B cell (primary cell): ENCODE measurements around the gene OPN4. TPM values are rescaled to one million over a fixed set of nuclear protein-coding genes. Genes with fewer than 3 reads are reported as not detected.

Experiments
- ATAC-seq: fragments of 200-7000 bp; cut with Tn5 transposase; one replicate; pipeline ENCODE4 v1.10.0; 2021; ENCODE audit warnings: low read depth, mild to moderate bottlenecking, moderate number of reproducible peaks, moderate library complexity
- CTCF ChIA-PET: fragments of 350-600 bp; sonication (Branson Sonifier 250); formaldehyde crosslinking; loops from one replicate; lab custom pipeline; 2021; ENCODE audit warnings: antibody characterized with exemption, inconsistent platforms; lab: Charles Lee
- POLR2A ChIA-PET: fragments of 350-600 bp; sonication (Branson Sonifier 250); formaldehyde crosslinking; loops from one replicate; lab custom pipeline; 2021; ENCODE audit warnings: antibody characterized with exemption; lab: Charles Lee
- DNase-seq: peaks from one replicate; pipeline ENCODE4 v3.0.0; 2013
- H2AFZ ChIP-seq: 2 replicates; pipeline ENCODE4 v1.6.1; 2012; ENCODE audit warnings: mild to moderate bottlenecking, low read depth, low read length; ENCODE audit not compliant: insufficient read depth, poor library complexity, severe bottlenecking
- H3K27ac ChIP-seq, 2 donors: 1 replicate in 1 of 2; 2 replicates in 1 of 2; pipeline ENCODE4 v1.5.1; 2012 to 2013; ENCODE audit warnings: low read length in 2 of 2, mild to moderate bottlenecking in 2 of 2, moderate library complexity in 1 of 2
- H3K27me3 ChIP-seq, 4 experiments: fragments of 200-600 bp in 1 of 4; sonication (generic) in 1 of 4; replicated peaks in 1 of 4; 1 replicate in 2 of 4; 2 replicates in 2 of 4; pipeline versions ENCODE4 v1.6.1 to v1.7.0; 2013 to 2016; ENCODE audit warnings: low read length in 3 of 4, mild to moderate bottlenecking in 2 of 4, mixed read lengths in 1 of 4, moderate library complexity in 1 of 4; ENCODE audit not compliant: insufficient read depth in 4 of 4, control insufficient read depth in 3 of 4; ENCODE audit errors: control extremely low read depth in 1 of 4
- H3K36me3 ChIP-seq, 2 experiments: replicated peaks in 1 of 2; 1 replicate in 1 of 2; 2 replicates in 1 of 2; pipeline versions ENCODE4 v1.6.1 to v1.7.1; 2013; ENCODE audit warnings: low read length in 1 of 2; ENCODE audit not compliant: insufficient read depth in 2 of 2, control insufficient read depth in 1 of 2; ENCODE audit errors: control extremely low read depth in 1 of 2, extremely low read depth in 1 of 2
- H3K4me1 ChIP-seq, 2 donors: fragments of 200-600 bp in 1 of 2; sonication (generic) in 1 of 2; 1 replicate in 1 of 2; 2 replicates in 1 of 2; pipeline versions ENCODE4 v1.5.1 to v1.6.1; 2013 to 2017; ENCODE audit warnings: low read length in 2 of 2; ENCODE audit not compliant: control insufficient read depth in 2 of 2, insufficient read depth in 2 of 2
- H3K4me2 ChIP-seq: replicated peaks from 2 replicates; pipeline ENCODE3; 2012; ENCODE audit warnings: mild to moderate bottlenecking, low read depth, low read length; ENCODE audit not compliant: poor library complexity, severe bottlenecking
- H3K4me3 ChIP-seq, 5 experiments: fragments of 200-600 bp in 1 of 5; sonication (generic) in 1 of 5; 1 replicate in 3 of 5; 2 replicates in 2 of 5; pipeline versions ENCODE4 v1.5.1 to v1.7.0; 2011 to 2016; ENCODE audit warnings: low read length in 4 of 5, mild to moderate bottlenecking in 4 of 5, low read depth in 2 of 5, control low read depth in 1 of 5, moderate library complexity in 1 of 5; ENCODE audit not compliant: insufficient read depth in 1 of 5; ENCODE audit errors: control extremely low read depth in 1 of 5, extremely low read depth in 1 of 5
- H3K79me2 ChIP-seq: fragments of 200-600 bp; sonication (generic); one replicate; pipeline ENCODE4 v1.6.0; 2016; ENCODE audit warnings: low read length; ENCODE audit not compliant: control insufficient read depth, insufficient read depth
- H3K9ac ChIP-seq: fragments of 200-600 bp; sonication (generic); 2 replicates; pipeline ENCODE4 v1.6.1; 2017; ENCODE audit warnings: mild to moderate bottlenecking, low read length, moderate library complexity
- H3K9me3 ChIP-seq, 3 donors: one replicate each; pipeline versions ENCODE4 v1.6.1 to v1.7.1; 2013; ENCODE audit warnings: low read length in 2 of 3; ENCODE audit not compliant: control insufficient read depth in 2 of 3, insufficient read depth in 1 of 3; ENCODE audit errors: control extremely low read depth in 1 of 3
- H4K20me1 ChIP-seq: 2 replicates; pipeline ENCODE4 v1.6.0; 2012; ENCODE audit warnings: mild to moderate bottlenecking, low read length; ENCODE audit not compliant: insufficient read depth, control insufficient read depth, poor library complexity, severe bottlenecking
- H3K27ac Mint-ChIP-seq: one replicate; pipeline ENCODE4 v1.8.0; 2021; ENCODE audit warnings: mixed read lengths
- H3K27me3 Mint-ChIP-seq: one replicate; pipeline ENCODE4 v1.8.0; 2021; ENCODE audit warnings: mixed read lengths
- H3K4me1 Mint-ChIP-seq: one replicate; pipeline ENCODE4 v1.8.0; 2021; ENCODE audit warnings: mixed read lengths
- H3K4me3 Mint-ChIP-seq: one replicate; pipeline ENCODE4 v1.8.0; 2021; ENCODE audit warnings: mixed read lengths
- H3K9me3 Mint-ChIP-seq: one replicate; pipeline ENCODE4 v1.8.0; 2022; ENCODE audit warnings: mixed read lengths; ENCODE audit not compliant: insufficient read depth
- EZH2 ChIP-seq: IDR thresholded peaks from 2 replicates; pipeline ENCODE4 v1.6.1; 2012; ENCODE audit warnings: borderline replicate concordance, low read depth, mild to moderate bottlenecking, moderate library complexity, low read length; ENCODE audit not compliant: insufficient read depth, poor library complexity, severe bottlenecking
- WGBS: methylation state at CpG from one replicate; pipeline ENCODE4 v1.1.5; 2013; ENCODE audit warnings: missing lambda C conversion rate; ENCODE audit not compliant: insufficient coverage; 5-methylcytosine and 5-hydroxymethylcytosine counted together
- intact Hi-C: fragments of 100-400 bp; cut with micrococcal nuclease; formaldehyde crosslinking; loops from one replicate; pipeline ENCODE4 v1.10.0; 2022
- polyA plus RNA-seq: library from polyadenylated mRNA; depleted of rRNA; stranded (reverse); fragments of >200 nt; gene quantifications from 2 replicates; pipeline ENCODE4 v1.2.3, GENCODE V29; 2012
- total RNA-seq, 2 donors: library from RNA; stranded (reverse); fragments of 120-200 nt in 1 of 2; gene quantifications; 1 replicate in 1 of 2; 2 replicates in 1 of 2; pipeline versions ENCODE4 v1.2.3 to v1.2.4, GENCODE V29; 2013 to 2022
- TF ChIP-seq, protein P1 (sequence below): fragments of 200-600 bp; IDR thresholded peaks from one replicate; pipeline ENCODE4 v1.8.0; 2022; ENCODE audit warnings: antibody characterized with exemption, mild to moderate bottlenecking

Gene OPN4
- total and polyA plus RNA-seq, 2 donors (not counting 1 experiment from before 2014, with no cell fraction given) = not detected

DNA sequence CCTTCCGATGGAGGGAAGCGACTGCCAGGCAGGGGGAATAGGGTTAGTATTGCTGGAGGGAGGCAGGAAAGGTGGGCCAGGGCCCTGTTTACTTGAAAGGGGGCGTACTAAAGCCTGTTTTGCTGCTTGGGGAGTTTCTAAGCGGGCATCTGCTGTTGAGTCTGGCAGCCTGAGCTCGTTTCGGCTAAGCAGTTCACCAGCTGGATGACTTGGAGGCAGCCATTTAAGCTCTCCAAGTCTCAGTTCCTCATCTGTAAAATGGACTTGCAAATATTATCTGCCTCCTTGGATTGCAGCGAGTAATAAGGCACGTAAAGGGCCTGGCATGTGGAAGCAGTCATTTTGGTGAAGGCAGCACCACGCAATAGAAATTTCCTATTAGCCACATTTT is 58.0 kb downstream of the OPN4 start:
- Histone ChIP-seq H3K9me3 (peaks cover 0 to 9% (median 0%) of the 10 kb centered on the region in 3 donors), H3K27me3 (peaks cover 0 to 4% (median under 1%) of the 10 kb centered on the region in 4 experiments), H4K20me1 (no peaks in the 10 kb centered on the region), H3K36me3 (no peaks in the 10 kb centered on the region), H3K79me2 (no peaks in the 10 kb centered on the region), H3K4me3 (peak overlapping the region in 4 of 5 experiments; percentile 42 to 83 (median 75)), H3K9ac (peak overlapping the region; percentile 72), H2AFZ (peak overlapping the region; percentile 100), H3K27ac (peak overlapping the region; percentile 68 to 88), H3K4me1 (peaks cover 9 to 14% of the 10 kb centered on the region in 2 donors), H3K4me2 (peak overlapping the region; percentile 82)
- Mint-ChIP-seq H3K9me3 (no peaks in the 10 kb centered on the region), H3K4me1 (peaks cover 11% of the 10 kb centered on the region), H3K27me3 (no peaks in the 10 kb centered on the region), H3K4me3 (peak overlapping the region; percentile 95), H3K27ac (peak overlapping the region; percentile 99)
- ChIA-PET POLR2A (interaction anchor here (0.6 to 1.4 kb wide), 3 partner anchors 41 to 97 kb away, joined by 3 to 10 read pairs (median 3); no protein-coding TSS in a partner anchor), CTCF (interaction anchor here (1.0 to 1.9 kb wide), 7 partner anchors 24 to 259 kb away, joined by 3 to 12 read pairs (median 4); partner anchors contain the start of gene BMPR1A)
- intact Hi-C loops = loop anchor here (2.0 kb wide), 1 partner anchor 382 kb away; the partner anchor contains the start of genes GLUD1 and SHLD2
- ATAC-seq (peak; percentile 25), DNase-seq (peak; percentile 70)
- 44% methylated on average over 6 of the region's 9 CpGs for WGBS
- no peak for TF ChIP-seq EZH2
- TF ChIP-seq, protein P1, sequence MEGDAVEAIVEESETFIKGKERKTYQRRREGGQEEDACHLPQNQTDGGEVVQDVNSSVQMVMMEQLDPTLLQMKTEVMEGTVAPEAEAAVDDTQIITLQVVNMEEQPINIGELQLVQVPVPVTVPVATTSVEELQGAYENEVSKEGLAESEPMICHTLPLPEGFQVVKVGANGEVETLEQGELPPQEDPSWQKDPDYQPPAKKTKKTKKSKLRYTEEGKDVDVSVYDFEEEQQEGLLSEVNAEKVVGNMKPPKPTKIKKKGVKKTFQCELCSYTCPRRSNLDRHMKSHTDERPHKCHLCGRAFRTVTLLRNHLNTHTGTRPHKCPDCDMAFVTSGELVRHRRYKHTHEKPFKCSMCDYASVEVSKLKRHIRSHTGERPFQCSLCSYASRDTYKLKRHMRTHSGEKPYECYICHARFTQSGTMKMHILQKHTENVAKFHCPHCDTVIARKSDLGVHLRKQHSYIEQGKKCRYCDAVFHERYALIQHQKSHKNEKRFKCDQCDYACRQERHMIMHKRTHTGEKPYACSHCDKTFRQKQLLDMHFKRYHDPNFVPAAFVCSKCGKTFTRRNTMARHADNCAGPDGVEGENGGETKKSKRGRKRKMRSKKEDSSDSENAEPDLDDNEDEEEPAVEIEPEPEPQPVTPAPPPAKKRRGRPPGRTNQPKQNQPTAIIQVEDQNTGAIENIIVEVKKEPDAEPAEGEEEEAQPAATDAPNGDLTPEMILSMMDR = no peak

DNA sequence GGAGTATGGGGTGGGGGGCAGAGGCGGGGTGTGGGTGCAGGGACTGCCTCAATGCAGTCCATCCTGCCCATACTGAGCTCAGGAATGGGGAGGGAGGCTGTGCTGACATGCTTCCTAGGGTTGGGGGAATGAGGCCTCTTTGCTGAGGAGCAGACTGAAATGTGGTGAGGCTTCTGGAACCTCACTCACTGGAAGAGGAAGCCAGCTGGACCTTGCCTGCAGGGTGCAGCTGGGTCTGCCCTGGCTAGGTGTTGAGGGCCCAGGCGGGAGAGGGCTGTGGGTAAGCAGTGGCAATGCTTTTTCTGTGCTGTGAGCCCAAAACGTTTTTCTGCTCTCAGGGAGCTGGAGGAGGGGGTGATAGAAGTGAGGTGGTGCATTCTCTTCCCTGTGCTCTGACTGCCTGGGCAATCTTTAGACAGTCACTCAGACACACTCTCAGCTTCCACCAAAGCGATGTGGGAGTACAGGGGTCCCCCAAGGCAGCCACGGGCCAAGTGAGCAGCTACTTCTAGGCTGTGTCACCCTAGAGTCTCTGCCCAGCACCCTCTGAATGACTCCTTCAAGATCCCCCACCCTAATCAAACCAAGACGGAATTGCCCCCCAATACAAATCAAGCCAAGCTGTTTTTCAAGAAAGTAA is 60.9 kb downstream of the OPN4 start:
- Histone ChIP-seq H3K27me3 (peaks cover 0 to 4% (median under 1%) of the 10 kb centered on the region in 4 experiments), H3K27ac (no peak overlapping the region), H3K9me3 (peaks cover 0 to 7% (median 0%) of the 10 kb centered on the region in 3 donors), H3K9ac (no peak overlapping the region), H3K4me2 (no peak overlapping the region), H2AFZ (no peak overlapping the region), H3K4me1 (peaks cover 9 to 14% of the 10 kb centered on the region in 2 donors), H4K20me1 (no peaks in the 10 kb centered on the region), H3K4me3 (no peak overlapping the region), H3K36me3 (no peaks in the 10 kb centered on the region), H3K79me2 (no peaks in the 10 kb centered on the region)
- no peak for ATAC-seq
- no peak overlapping the region for H3K27ac Mint-ChIP-seq
- 87% methylated on average over 4 of the region's 6 CpGs for WGBS
- H3K9me3 Mint-ChIP-seq = no peaks in the 10 kb centered on the region
- no peak for DNase-seq
- no peak overlapping the region for H3K4me3 Mint-ChIP-seq
- peaks cover 11% of the 10 kb centered on the region for H3K4me1 Mint-ChIP-seq
- H3K27me3 Mint-ChIP-seq = peaks cover 3% of the 10 kb centered on the region
- POLR2A ChIA-PET = no interaction called here
- CTCF ChIA-PET = interaction anchor here (0.6 kb wide), 1 partner anchor 434 kb away, joined by 4 read pairs; no protein-coding TSS in a partner anchor
- intact Hi-C loops = no loop called here
- TF ChIP-seq EZH2 = no peak
- TF ChIP-seq, protein P1 = no peak
